ENCODE results near the gene IPO9.

Gene IPO9

GRCh38 chr1:201905234-201905890, 76.4 kb downstream of the IPO9 start:
- ATAC-seq (peak; percentile 64), DNase-seq (no peak)

- DNase-seq = no peak
- ATAC-seq = no peak
These were observed 77.4 kb downstream of the IPO9 start for GRCh38 chr1:201906336-201906735.

DNA sequence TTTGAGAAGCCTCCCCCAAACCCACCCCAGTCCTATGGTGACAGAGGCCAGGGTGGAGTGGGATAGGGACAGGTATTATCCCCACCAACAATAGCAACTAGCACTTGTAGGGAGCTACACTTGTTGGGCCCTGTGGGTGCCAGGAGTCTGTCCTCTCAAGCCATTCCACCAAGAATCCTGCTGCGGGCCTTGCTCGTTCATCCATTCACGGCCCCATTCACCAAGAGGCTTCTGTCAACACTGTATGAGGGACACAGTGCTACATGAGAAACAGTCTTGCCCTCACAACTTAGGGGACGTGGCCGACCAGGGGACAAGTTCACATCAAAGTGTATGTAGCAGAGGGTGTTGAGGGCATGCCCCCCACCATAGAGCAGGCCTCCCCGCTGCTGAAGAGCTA, 78.7 kb downstream of the IPO9 start:
- ATAC-seq (no peak), DNase-seq (no peak)

DNA sequence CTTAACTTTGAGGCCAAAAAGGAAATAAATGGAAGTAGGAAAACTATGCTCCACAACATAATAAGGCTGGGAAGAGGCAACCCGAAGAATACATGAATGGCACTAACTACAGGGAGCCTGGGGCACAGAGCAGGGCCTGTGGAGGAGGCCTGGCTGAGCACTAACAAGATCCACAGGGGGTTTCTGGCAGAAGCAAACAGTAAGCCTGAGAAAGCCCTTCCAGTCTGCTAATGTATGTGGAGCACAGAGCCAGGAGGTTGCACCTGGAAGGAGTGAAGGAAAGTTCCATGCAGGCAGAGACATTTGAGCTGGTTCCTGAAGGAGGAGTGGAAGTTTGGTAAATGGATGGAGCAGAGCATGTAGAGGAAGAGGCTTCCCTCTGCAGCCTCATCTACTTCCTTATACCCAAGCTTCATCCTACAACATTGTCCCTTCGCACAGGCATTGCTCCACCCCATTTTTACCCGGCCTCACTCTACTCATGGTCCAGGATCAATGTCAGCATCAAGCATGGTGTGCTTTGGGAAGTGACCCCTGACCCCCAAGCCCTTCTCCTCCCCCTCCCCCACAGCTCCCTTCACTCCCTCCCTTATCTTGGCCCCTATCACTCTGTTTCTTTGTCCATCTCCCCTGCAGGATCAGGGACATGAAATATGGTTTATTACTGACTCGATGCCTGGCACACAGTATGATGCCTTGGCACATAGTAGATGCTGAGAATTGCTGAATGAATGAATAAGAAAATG, 83.0 kb downstream of the IPO9 start:
- no peak for ATAC-seq
- no peak for DNase-seq

DNA sequence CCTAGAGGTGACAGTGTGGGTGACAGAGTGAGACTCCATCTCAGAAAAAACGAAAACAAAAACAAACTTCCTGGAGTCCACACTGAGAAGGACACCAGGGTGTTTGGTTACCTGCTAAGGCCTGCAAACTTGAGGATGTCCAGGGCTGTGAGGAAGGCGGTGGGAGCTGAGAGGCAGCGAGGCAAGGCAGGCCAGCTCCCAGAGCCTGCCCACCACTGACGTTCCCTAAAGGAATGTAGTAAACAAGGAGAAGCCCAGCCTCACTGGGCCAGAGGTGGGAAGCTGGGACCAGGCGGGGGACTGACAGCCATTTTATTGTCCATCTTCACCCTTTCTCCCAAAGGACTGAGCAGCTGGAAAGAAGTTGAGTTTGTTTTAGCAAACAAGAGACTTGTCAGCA, 83.9 kb downstream of the IPO9 start:
- ATAC-seq (no peak), DNase-seq (no peak)

DNA sequence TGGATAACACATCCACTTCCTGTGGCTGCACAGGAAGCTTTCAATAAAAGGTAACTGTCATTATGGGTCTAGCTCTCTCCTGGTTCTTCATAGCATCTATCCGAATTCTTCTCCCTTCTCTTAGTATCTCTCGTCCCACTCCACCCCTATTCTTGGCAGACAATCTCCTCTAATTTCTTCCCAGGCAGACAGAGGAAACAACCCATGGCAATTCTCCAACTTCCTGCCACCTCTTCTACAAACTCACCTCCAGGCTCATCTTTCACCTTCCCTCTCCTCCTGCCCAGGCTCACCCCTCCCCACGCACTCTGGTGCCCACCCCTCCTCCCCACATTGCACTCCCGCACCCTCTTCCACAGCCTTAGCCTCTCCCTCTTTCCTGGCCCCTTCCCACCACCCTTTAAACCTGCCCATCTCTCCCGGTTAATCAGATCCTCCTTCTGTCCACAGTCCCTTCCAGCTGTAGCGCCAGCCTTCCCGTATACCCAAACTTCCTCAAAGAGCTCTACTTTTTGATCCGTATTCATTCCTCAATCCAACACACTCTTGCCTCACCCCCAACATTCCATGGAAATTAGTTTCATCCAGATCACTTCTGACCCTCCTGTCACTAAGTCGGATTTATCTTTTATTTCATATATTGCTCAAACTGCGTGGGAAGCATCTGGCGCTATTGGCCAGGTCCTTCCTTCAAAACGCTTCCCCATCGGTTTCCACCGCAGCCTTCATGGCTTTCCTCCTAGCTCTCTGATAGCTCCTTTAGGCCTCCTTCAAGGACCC, 85.7 kb downstream of the IPO9 start:
- DNase-seq = no peak
- ATAC-seq = no peak

DNA sequence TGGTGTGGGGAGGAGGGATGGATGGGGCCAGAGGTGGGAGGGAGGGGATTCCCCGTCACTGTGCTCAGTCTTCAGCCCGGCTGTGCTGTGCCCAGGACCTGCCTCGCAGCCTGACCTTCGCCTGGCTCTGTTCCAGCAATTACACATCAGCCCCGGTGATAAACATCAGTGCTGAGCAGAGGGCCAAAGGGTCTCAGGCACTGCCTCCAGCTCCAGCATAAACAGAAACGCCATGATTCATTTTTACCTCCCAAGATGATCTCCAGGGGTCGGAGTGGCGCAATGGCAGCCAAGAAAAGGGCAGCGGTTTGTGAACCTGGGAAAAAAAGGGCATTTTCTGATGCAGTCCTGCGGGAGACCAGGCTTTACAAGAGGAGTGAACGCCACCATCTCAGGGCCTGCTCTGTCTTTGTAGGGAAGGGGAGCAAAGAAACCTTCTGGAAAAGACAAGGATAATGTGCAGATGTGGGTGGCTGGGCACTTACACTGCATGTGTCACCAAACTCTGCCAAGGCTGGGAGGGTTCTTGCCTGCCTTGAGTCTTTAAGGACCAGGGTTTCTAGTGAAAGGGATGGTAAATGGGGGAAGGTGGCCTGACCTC, 87.8 kb downstream of the IPO9 start:
- peak; percentile 19 for DNase-seq

DNA sequence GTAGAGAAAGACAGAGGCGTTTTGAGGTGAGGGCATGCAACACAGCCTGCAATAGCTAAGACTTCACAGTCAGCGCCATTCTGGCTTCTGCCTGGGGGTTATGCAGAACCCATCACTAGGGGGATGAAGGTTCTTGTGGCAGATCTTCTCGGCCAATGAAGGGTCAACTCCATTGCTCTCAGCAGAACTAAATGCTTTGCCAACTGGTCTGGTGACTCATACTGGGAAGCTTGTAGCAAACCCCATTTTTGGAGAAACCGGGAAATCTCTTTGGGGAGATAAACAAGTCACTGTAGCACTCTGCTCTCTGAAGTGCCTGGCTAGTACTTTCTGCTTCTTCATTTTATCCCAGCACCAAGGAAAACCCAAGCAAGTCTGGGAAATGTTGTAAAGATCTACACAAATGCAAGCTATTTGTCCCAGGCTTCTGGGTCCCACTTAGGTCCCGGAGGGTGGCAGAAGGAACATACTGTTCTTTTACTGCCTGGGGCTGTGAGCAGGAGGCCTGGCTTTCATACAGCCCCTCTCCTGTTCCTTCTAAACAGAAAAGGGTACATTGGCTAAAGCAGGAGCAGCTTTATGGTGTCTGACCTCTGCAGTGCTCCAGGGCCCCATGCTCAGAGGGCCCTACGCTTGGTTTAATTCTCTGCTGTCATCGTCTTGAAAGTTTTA, 88.5 kb downstream of the IPO9 start:
- ATAC-seq = no peak
- no peak for DNase-seq

More for the DNA sequence above, 87.8 kb downstream of the IPO9 start:
- peak; percentile 74 for ATAC-seq

GRCh38 chr1:201918343-201918742, 89.4 kb downstream of the IPO9 start:
- DNase-seq (no peak), ATAC-seq (no peak)

DNA sequence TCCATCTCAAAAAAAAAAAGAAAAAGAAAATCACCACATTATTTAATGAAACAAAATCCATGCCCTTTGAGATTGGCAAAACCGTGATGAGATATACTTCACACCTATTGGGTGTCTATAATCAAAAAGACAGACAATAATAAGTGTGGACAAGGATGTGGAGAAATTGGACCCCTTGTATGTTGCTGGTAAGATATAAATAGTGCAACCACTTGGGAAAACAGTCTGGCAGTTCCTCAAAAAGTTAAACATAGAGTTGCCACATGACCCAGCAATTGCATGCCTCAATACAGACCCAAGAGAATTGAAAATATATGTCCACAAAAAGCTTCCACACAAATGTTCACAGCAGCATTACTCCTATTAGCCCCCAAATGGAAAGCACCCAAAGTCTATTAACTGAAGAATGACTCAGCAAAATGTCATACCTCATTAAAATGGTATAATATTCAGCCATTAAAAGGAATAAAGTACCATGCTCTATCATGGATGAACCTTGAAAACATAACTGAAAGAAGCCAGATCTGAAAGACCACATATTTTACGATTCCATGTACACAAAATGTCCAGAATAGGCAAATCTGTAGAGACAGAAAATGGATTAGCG, 93.1 kb downstream of the IPO9 start:
- ATAC-seq (no peak), DNase-seq (no peak)

DNA sequence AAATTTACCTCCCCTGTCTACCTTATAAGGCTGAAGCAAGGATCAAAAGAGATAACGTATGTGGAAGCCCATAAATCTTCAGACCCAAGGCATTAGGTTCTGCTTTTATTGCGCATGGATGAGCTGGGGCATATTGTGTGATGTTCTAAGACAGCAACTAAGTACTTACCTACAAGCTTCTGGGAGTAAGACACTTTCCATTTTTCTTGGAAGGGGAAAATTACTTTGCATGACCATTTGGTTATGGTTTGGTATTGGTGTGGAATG, 96.3 kb downstream of the IPO9 start:
- ATAC-seq (no peak), DNase-seq (no peak)

DNA sequence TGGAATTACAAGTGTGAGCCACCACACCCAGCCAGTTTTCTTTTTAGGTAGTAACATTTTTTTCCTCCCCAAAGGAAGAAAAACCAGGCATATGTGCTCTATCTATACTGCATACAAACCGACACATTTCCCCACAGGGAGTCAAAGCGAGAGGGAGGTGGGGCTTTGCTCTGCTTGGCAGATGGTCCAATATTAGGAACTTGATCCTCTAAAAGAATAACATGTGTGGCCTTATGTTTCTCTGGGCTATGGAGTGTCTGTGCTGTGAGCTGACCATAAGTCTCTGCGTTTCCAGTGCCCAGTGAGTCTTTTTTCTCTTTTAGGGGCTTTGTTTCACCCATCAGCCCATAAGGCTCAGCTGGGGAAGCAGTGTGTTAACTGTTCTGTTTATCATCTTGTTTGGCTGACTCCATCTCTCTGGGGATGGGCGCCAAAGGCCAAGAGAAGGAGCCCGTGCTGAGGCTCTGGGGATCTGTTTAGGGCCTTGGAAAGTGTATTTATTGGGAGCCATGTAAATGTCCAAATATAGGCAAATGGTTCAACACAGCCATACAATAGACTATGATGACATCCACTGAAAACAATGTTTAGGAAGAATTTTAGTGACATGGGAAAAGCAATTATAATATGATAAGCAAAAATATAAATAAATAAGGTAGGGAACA, 97.2 kb downstream of the IPO9 start:
- ATAC-seq (no peak), DNase-seq (no peak)

GRCh38 chr1:201928266-201928665, 99.3 kb downstream of the IPO9 start:
- no peak for ATAC-seq

DNA sequence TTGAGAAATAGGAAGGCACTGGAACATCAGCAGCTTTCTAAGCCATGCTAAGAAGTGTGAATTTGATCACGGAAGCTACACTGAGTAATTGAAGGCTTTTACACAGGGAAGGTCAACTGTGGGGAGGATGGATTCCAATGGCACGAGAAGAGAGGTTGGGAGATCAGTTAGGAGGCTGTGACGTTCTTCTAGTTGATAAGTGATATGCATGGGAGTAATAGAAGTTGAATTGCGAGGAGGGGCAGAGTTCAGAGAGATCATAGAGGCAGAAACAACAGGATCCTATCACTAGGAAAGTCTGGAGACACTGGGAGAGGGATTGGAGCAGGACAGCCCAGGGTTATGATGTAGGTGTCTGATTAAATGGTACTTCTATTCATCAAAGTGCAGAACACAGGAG, 101.2 kb downstream of the IPO9 start:
- no peak for DNase-seq

More at GRCh38 chr1:201928266-201928665, 99.3 kb downstream of the IPO9 start:
- DNase-seq = no peak

GRCh38 chr1:201930803-201931202, 101.8 kb downstream of the IPO9 start:
- ATAC-seq (no peak), DNase-seq (no peak)

More for the DNA sequence above, 101.2 kb downstream of the IPO9 start:
- no peak for ATAC-seq
